HG03342 (cell line): ENCODE measurements around the gene PCDHA3.
"Not testable (repeated sequence)": the region's sequence is repeated elsewhere in the genome, so short reads cannot be mapped to it uniquely, and the experiment has no call there.

Source experiments
- ATAC-seq: cut with Tn5 transposase; IDR thresholded peaks from one replicate; pipeline ENCODE4 v1.9.1; 2021; ENCODE audit warnings: mild to moderate bottlenecking, moderate library complexity; ENCODE audit not compliant: unreplicated experiment

The PCDHA3 gene

GRCh38 chr5:140808889-140809291 is 8.0 kb downstream of the PCDHA3 start:
- ATAC-seq, result no peak

- ATAC-seq, result no peak
Measured at GRCh38 chr5:140821375-140822280, 20.8 kb downstream of the PCDHA3 start, which contains the start of gene PCDHA5. Gene PCDHA5 (plus strand): TSS chr5:140821613.

GRCh38 chr5:140822281-140822629 is 21.4 kb downstream of the PCDHA3 start:
- no peak for ATAC-seq

- ATAC-seq, result not testable (repeated sequence)
Measured at GRCh38 chr5:140822969-140823368, 22.1 kb downstream of the PCDHA3 start.

- no peak for ATAC-seq
Measured at GRCh38 chr5:140823475-140823874, 22.6 kb downstream of the PCDHA3 start.

GRCh38 chr5:140827704-140828361 is 27.0 kb downstream of the PCDHA3 start, which contains the start of gene PCDHA6:
Gene PCDHA6 (plus strand): TSS chr5:140827960. CDS start chr5:140828092, 132 bp downstream.
- no peak for ATAC-seq

GRCh38 chr5:140828362-140828737 is 27.5 kb downstream of the PCDHA3 start:
- ATAC-seq, result no peak

GRCh38 chr5:140829511-140830501 is 28.9 kb downstream of the PCDHA3 start:
- not testable (repeated sequence) for ATAC-seq

GRCh38 chr5:140833993-140834392 is 33.1 kb downstream of the PCDHA3 start, which contains the start of gene PCDHA7:
Gene PCDHA7 (plus strand): TSS chr5:140834269. CDS start chr5:140834384, 115 bp downstream.
- no peak for ATAC-seq

GRCh38 chr5:140834439-140835008 is 33.7 kb downstream of the PCDHA3 start:
- ATAC-seq, result not testable (repeated sequence)

GRCh38 chr5:140835622-140836510 is 35.0 kb downstream of the PCDHA3 start:
- no peak for ATAC-seq

- ATAC-seq, result no peak
Measured at GRCh38 chr5:140840978-140841962, 40.4 kb downstream of the PCDHA3 start, which contains the start of gene PCDHA8. Gene PCDHA8 (plus strand): TSS chr5:140841187. CDS start chr5:140841322, 135 bp downstream.

- ATAC-seq, result no peak
Measured at GRCh38 chr5:140842798-140843733, 42.2 kb downstream of the PCDHA3 start.

GRCh38 chr5:140848139-140849102 is 47.6 kb downstream of the PCDHA3 start, which contains the start of gene PCDHA9:
Gene PCDHA9 (plus strand): TSS chr5:140848382. CDS start chr5:140848496, 114 bp downstream.
- not testable (repeated sequence) for ATAC-seq

- not testable (repeated sequence) for ATAC-seq
Measured at GRCh38 chr5:140849831-140850634, 49.2 kb downstream of the PCDHA3 start.
